Skeletal muscle cell (primary cell): ENCODE measurements around the gene PHLPP1.
A peak's percentile ranks its signal among the peaks of the same experiment; 100 is the strongest.
"Not testable (repeated sequence)": the region's sequence is repeated elsewhere in the genome, so short reads cannot be mapped to it uniquely, and the experiment has no call there.

Source experiments
- DNase-seq: peaks from one replicate; pipeline ENCODE4 v3.0.0-alpha.2; 2010; ENCODE audit warnings: low read depth
- H3K4me3 ChIP-seq: 2 replicates; pipeline ENCODE4 v1.5.1; 2011; ENCODE audit warnings: low read depth, mild to moderate bottlenecking, control low read depth, low read length, moderate library complexity

PHLPP1 gene

DNA sequence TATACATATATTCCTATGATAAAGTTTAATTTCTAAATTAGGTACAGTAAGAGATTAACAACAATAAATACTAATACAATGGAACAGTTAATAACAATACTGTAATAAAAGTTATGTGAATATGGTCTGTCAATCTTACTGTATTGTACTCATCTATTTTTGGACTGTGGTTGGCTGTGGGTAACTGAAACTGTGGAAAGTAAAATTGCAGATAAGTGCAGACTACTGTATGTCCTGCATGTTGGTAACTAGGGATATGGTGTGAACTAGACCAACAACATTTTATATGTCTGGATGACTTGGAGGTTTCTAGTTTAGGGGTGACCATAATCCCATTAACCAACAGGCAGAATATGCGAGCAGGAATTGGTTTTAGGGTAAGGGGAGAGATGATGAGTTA lies 23.3 kb downstream of the PHLPP1 start:
- H3K4me3 ChIP-seq, result no peak overlapping the region
- no peak for DNase-seq

DNA sequence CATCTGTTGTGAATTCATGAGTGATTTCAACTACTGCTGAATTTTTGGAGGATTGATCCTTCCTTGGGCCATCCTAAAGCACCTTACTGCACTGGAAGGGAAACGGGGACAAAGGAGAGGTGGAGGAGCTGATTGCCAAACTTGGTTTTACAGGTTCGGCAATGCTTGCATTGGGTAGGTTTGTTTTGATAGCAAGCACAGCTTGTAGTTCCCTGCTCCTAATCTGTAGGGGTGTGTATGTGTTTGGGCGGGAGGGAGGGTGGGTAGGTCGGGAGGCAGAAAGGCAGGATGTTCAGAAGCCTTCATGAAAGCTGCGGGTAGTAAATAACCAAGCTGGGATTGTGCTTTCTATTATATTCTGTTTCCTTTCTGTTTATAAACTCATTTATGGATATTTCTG lies 24.6 kb downstream of the PHLPP1 start:
- H3K4me3 ChIP-seq, result no peak overlapping the region

GRCh38 chr18:62740650-62741049 lies 25.3 kb downstream of the PHLPP1 start:
- H3K4me3 ChIP-seq, DNase-seq: not testable (repeated sequence)

More for the DNA sequence above, 24.6 kb downstream of the PHLPP1 start:
- no peak for DNase-seq

GRCh38 chr18:62741118-62741566 lies 25.8 kb downstream of the PHLPP1 start:
- H3K4me3 ChIP-seq, result no peak overlapping the region
- DNase-seq, result no peak

- H3K4me3 ChIP-seq, result no peak overlapping the region
- DNase-seq, result no peak
These were observed 26.2 kb downstream of the PHLPP1 start for GRCh38 chr18:62741584-62741983.

DNA sequence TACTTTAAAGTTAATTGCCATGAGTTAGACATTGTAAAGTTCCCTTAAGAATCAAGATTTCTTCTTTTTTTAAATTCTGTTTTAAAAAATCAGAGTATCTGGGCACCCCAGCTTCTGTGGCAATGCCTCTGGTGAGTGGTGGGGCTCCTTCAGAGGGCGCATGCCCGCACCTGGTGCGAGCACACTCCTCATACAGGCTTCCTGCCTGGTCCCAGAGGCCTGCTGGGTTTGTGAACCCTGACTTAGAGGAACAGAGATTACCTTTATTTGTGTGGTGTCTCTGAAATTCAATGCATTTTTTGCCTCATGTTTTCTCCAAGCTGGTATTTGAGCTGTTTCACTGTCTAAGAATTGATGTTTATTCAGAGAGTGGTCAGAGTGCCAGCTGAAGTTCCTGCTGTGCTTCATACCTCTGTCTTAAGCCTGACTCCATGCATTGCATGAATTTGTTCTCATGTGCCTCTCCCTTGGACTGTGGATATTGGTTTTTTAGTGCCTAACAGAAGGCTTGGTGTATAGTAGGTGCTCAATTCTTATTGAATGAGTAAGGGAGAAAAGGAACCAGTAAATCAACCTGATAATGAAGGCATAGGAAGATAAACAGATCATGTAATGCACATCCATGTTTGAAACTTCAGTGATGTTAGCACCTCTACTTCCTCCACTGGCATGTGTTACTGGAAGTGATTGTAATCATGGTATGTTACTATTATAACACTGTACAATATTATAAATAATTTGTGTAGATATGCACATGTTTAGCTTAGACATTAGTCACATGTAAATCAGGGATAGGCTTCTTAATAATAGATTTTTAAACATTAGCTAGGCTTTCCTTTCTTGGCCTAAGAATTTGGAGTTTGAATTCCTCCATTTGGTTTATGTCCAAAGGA lies 29.0 kb downstream of the PHLPP1 start:
- H3K4me3 ChIP-seq, result no peak overlapping the region
- DNase-seq, result no peak

- H3K4me3 ChIP-seq, result no peak overlapping the region
- no peak for DNase-seq
These were observed 29.9 kb downstream of the PHLPP1 start for GRCh38 chr18:62745089-62745751.

- DNase-seq, result no peak
- no peak overlapping the region for H3K4me3 ChIP-seq
These were observed 34.0 kb downstream of the PHLPP1 start for GRCh38 chr18:62749389-62749788.

DNA sequence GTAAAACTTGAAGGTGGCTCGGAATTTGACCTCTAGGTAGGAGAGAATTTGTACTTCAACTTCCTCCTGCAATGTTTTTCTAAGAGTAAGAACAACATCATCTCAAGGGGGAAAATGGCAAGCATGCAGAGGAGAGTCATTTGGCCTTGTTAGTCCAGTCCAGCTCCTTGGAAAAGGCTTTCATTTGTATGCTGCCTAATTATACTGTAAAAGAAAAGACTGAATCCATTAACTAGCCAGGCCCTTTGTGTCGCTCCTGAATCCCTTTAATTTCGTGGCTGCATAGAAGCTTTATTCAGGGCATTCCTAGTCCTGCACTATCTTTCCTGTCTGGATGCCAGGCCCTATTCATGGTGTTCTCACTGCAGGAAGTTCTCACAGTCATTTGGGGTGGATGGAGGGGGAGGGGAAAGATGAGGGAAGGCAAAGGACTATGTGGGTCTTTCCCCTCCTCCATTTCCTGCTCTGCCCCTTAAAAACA lies 36.0 kb downstream of the PHLPP1 start:
- H3K4me3 ChIP-seq, result no peak overlapping the region
- no peak for DNase-seq

GRCh38 chr18:62751977-62752376 lies 36.6 kb downstream of the PHLPP1 start:
- no peak overlapping the region for H3K4me3 ChIP-seq
- no peak for DNase-seq

GRCh38 chr18:62754026-62754425 lies 38.7 kb downstream of the PHLPP1 start:
- no peak for DNase-seq
- no peak overlapping the region for H3K4me3 ChIP-seq

GRCh38 chr18:62755454-62755853 lies 40.1 kb downstream of the PHLPP1 start:
- no peak overlapping the region for H3K4me3 ChIP-seq
- no peak for DNase-seq

DNA sequence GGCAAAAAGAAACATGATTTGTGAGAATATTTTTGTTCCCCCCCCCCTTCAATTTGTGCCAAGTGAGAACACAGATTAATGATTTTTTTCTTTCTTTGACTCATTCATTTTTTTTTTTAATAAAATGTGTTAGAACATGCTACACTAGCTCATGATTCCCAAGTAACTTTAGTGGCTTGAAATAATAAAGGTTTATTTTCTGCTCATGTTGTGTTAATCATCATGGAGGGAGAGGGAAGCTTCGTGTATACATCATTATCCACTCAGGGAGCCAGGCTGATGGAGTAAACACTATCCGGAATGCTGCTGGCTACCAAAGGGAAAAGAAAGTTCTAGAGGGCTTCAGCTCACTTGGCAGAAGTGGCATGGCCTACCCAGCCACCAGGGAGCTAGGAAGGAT lies 40.6 kb downstream of the PHLPP1 start:
- DNase-seq, result no peak
- no peak overlapping the region for H3K4me3 ChIP-seq

DNA sequence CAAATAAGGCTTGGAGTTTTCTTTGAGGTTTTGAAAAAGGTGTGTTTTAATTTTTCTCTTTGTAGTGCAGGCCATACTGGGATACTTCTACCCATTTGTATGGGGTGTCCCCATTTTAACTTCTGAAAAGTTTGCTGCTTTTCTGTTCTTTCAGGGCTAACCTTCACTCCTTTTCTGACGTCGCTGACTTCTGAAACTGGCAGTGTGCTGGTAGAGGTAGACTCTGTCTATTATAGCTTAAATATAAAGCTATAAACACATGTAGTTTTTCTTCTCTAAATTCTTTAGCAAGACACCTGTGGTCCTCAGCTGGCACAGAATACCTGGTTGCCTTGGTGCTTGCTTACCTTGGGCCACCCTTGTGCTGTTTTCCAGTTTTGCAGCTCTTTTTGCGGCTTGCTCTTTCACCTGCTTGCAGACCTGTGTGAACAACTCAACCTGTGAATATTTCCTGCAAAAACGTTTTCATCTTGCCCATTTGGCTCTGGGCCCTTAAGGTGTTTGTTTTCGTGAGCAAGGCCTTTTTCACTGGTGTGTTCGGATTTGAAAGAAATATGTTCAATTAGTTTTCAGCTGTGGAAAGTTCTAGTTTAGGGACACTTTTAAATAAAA lies 42.2 kb downstream of the PHLPP1 start:
- H3K4me3 ChIP-seq, result no peak overlapping the region
- DNase-seq, result no peak

DNA sequence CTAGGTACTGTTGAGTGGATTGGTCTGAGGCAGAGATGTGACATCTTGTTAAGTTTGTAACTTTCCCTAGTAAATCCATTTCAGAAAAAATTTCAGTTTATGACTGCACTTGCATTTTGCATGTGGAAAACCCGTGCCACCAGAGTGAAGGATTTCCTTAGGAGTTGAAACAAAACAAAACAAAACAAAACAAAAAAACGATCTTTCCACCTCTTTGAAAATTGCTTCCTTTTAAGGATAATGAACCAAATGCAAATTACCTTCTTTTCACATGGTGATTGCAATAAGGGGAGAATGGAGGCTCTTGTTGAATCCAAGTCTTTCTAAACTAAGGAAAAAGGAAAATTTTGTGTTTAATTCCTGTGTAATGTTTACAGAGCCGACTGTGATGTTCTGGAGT lies 43.2 kb downstream of the PHLPP1 start:
- no peak overlapping the region for H3K4me3 ChIP-seq
- DNase-seq, result no peak

DNA sequence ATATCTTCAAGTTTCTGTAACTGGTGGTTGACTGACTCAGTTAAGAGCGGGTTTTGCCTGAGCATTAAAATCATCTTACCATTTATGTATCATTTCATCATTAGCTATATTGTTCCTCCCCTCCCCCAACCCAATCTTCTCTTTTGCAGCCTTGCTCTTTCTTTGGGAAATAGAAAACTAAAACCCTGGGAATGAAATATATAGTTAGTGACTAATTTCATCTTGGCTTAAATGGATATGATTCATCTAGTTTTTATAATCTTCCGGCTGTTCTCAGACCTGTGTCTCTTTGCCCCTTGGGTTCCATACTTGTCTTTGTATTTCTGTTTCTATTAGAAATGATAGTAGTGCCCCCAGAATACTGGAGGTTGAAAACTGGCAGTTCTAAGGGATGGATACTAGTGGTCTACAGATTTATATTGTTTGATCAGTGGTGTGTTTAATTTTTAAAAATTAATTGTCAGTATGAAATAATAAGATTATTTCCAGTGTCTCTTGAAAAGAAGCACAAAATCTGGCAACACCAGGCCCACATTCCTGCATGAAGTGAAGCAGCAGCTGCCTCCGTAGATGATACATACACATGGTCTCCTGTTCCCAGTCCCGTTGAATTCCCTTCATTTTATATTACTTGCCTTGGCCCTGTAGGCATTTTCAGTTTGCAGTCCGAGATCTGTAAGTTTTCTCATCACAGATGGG lies 44.5 kb downstream of the PHLPP1 start:
- DNase-seq, result peak; percentile 36
- no peak overlapping the region for H3K4me3 ChIP-seq

GRCh38 chr18:62760403-62760734 lies 45.0 kb downstream of the PHLPP1 start:
- H3K4me3 ChIP-seq, result peak overlapping the region; percentile 13
- DNase-seq, result no peak

- no peak for DNase-seq
- H3K4me3 ChIP-seq, result no peak overlapping the region
These were observed 47.8 kb downstream of the PHLPP1 start for GRCh38 chr18:62763101-62763521.

GRCh38 chr18:62766266-62766665 lies 50.9 kb downstream of the PHLPP1 start:
- H3K4me3 ChIP-seq, result no peak overlapping the region
- DNase-seq, result no peak

GRCh38 chr18:62767321-62767720 lies 52.0 kb downstream of the PHLPP1 start:
- no peak overlapping the region for H3K4me3 ChIP-seq
- no peak for DNase-seq
